HG02973 (cell line): ENCODE measurements around the gene ZNF501.

Experiments used
- ATAC-seq: cut with Tn5 transposase; IDR thresholded peaks from one replicate; pipeline ENCODE4 v1.9.1; 2021; ENCODE audit warnings: moderate library complexity; ENCODE audit not compliant: unreplicated experiment

Gene ZNF501

GRCh38 chr3:44729384-44729910, at the start of gene ZNF501:
TSS of gene ZNF501 (plus strand) at chr3:44729635. CDS start at chr3:44734422, 4,787 bp downstream.
- peak; percentile 74 for ATAC-seq

GRCh38 chr3:44680921-44681455, 48.4 kb upstream of the ZNF501 start:
- no peak for ATAC-seq

GRCh38 chr3:44682182-44682896, 47.1 kb upstream of the ZNF501 start:
- ATAC-seq, result no peak

- ATAC-seq, result peak; percentile 67
These were observed 44.2 kb upstream of the ZNF501 start for GRCh38 chr3:44685128-44685800.

GRCh38 chr3:44687898-44688297, 41.5 kb upstream of the ZNF501 start:
- no peak for ATAC-seq

- ATAC-seq, result no peak
These were observed 16.9 kb upstream of the ZNF501 start, which contains the start of gene ZNF502 for GRCh38 chr3:44712455-44713075. TSS of gene ZNF502 (plus strand) at chr3:44712660. CDS start at chr3:44720262, 7,602 bp downstream.

- ATAC-seq, result no peak
These were observed 8.0 kb upstream of the ZNF501 start for GRCh38 chr3:44721231-44722102.

- ATAC-seq, result no peak
These were observed 7.4 kb upstream of the ZNF501 start for GRCh38 chr3:44722103-44722401.

GRCh38 chr3:44734646-44735168, 5.3 kb downstream of the ZNF501 start:
- no peak for ATAC-seq

- ATAC-seq, result peak; percentile 3
These were observed 31.6 kb downstream of the ZNF501 start for GRCh38 chr3:44761101-44761423.

GRCh38 chr3:44761424-44762169, 32.2 kb downstream of the ZNF501 start, which contains the start of the genes KIAA1143 and KIF15:
TSS of gene KIAA1143 (minus strand) at chr3:44761619. CDS start at chr3:44761602, 17 bp downstream.
TSS of gene KIF15 (plus strand) at chr3:44761794. CDS start at chr3:44761866, 72 bp downstream.
- ATAC-seq, result peak; percentile 78

GRCh38 chr3:44762170-44762677, 32.8 kb downstream of the ZNF501 start:
- no peak for ATAC-seq

GRCh38 chr3:44762690-44763089, 33.3 kb downstream of the ZNF501 start:
- no peak for ATAC-seq

- ATAC-seq, result no peak
These were observed 34.8 kb downstream of the ZNF501 start for GRCh38 chr3:44764248-44764647.

GRCh38 chr3:44771424-44772098, 42.1 kb downstream of the ZNF501 start:
- no peak for ATAC-seq

- no peak for ATAC-seq
These were observed 42.6 kb downstream of the ZNF501 start for GRCh38 chr3:44772099-44772442.

- ATAC-seq, result no peak
These were observed 53.5 kb downstream of the ZNF501 start for GRCh38 chr3:44782891-44783290.
